Neural cell (in vitro differentiated cells): Measurements from ENCODE around the gene TRUB2. TPM values are rescaled to one million over a fixed set of nuclear protein-coding genes. Genes with fewer than 3 reads are reported as not detected.

Experiments used
- H2AFZ ChIP-seq: fragments of 200-600, 300-800 bp; sonication (generic), shearing (Covaris generic); 2 replicates; pipeline ENCODE4 v1.6.0; 2014; ENCODE audit warnings: low read depth, mild to moderate bottlenecking, antibody characterized with exemption, low read length, moderate library complexity
- H3F3A ChIP-seq: fragments of 200-600 bp; shearing (Covaris generic); 2 replicates; pipeline ENCODE4 v1.6.1; 2016; ENCODE audit warnings: mild to moderate bottlenecking, moderate library complexity, mixed read lengths, antibody characterized with exemption, low read length; ENCODE audit not compliant: insufficient read depth, poor library complexity, severe bottlenecking
- H3K27ac ChIP-seq: fragments of 200-600, 300-800 bp; sonication (generic), shearing (Covaris generic); 2 replicates; pipeline ENCODE4 v1.5.1; 2014; ENCODE audit warnings: mild to moderate bottlenecking, low read length, moderate library complexity
- H3K27me3 ChIP-seq: fragments of 300-800, 200-600 bp; sonication (generic), shearing (Covaris generic); 2 replicates; pipeline ENCODE4 v1.6.0; 2014; ENCODE audit warnings: mild to moderate bottlenecking, low read depth, low read length, moderate library complexity; ENCODE audit not compliant: insufficient read depth
- H3K36me3 ChIP-seq: fragments of 300-800, 200-600 bp; sonication (generic), shearing (Covaris generic); 2 replicates; pipeline ENCODE4 v1.5.1; 2014; ENCODE audit warnings: mild to moderate bottlenecking, antibody characterized with exemption, low read length, moderate library complexity; ENCODE audit not compliant: insufficient read depth
- H3K4me2 ChIP-seq: fragments of 300-800, 200-600 bp; sonication (generic), shearing (Covaris generic); 2 replicates; pipeline ENCODE4 v1.6.0; 2014; ENCODE audit warnings: mild to moderate bottlenecking, low read length
- H3K4me3 ChIP-seq: fragments of 300-800, 200-600 bp; sonication (generic), shearing (Covaris generic); 2 replicates; pipeline ENCODE4 v1.5.1; 2014; ENCODE audit warnings: mild to moderate bottlenecking, low read length, moderate library complexity
- H3K79me2 ChIP-seq: fragments of 200-600 bp; shearing (Covaris generic); replicated peaks from 2 replicates; pipeline ENCODE4 v1.6.0; 2014; ENCODE audit warnings: mild to moderate bottlenecking, low read length, moderate library complexity; ENCODE audit not compliant: insufficient read depth
- H3K9ac ChIP-seq: fragments of 300-800, 200-600 bp; sonication (generic), shearing (Covaris generic); 2 replicates; pipeline ENCODE4 v1.6.1; 2016; ENCODE audit warnings: mild to moderate bottlenecking, low read length, mixed read lengths
- H3K9me2 ChIP-seq: fragments of 200-600 bp; shearing (Covaris generic); 2 replicates; pipeline ENCODE4 v1.6.1; 2016; ENCODE audit warnings: mild to moderate bottlenecking, low read length, mixed read lengths; ENCODE audit not compliant: insufficient read depth
- H3K9me3 ChIP-seq: fragments of 200-600, 300-800 bp; sonication (generic), shearing (Covaris generic); 2 replicates; pipeline ENCODE4 v1.6.1; 2016; ENCODE audit warnings: mild to moderate bottlenecking, mixed run types, low read length, moderate library complexity, mixed read lengths
- H4K20me1 ChIP-seq: fragments of 200-600 bp; shearing (Covaris generic); 2 replicates; pipeline ENCODE4 v1.6.1; 2016; ENCODE audit warnings: mild to moderate bottlenecking, mixed run types; ENCODE audit not compliant: insufficient read depth
- CTCF ChIP-seq: fragments of 450-650 bp; IDR thresholded peaks from 2 replicates; pipeline ENCODE4 v1.5.1; 2014; ENCODE audit warnings: antibody characterized with exemption, mild to moderate bottlenecking, moderate library complexity; ENCODE audit not compliant: poor library complexity, severe bottlenecking
- EP300 ChIP-seq: fragments of 450-650 bp; conservative IDR thresholded peaks from 2 replicates; pipeline ENCODE4 v1.6.1; 2014; ENCODE audit warnings: antibody characterized with exemption, mild to moderate bottlenecking, moderate library complexity; ENCODE audit not compliant: poor library complexity, severe bottlenecking
- EZH2 ChIP-seq: fragments of 200-600, 300-800 bp; shearing (Covaris generic), sonication (generic); IDR thresholded peaks from 2 replicates; pipeline ENCODE4 v1.6.1; 2014; ENCODE audit warnings: antibody characterized with exemption, low read length, borderline replicate concordance, mild to moderate bottlenecking; ENCODE audit not compliant: insufficient read depth, poor library complexity, severe bottlenecking
- MXI1 ChIP-seq: fragments of 450-650 bp; conservative IDR thresholded peaks from 2 replicates; pipeline ENCODE4 v1.6.1; 2014; ENCODE audit warnings: antibody characterized with exemption, mild to moderate bottlenecking; ENCODE audit not compliant: poor library complexity, severe bottlenecking
- POLR2AphosphoS5 ChIP-seq: IDR thresholded peaks from 2 replicates; pipeline ENCODE4 v1.6.1; 2012
- RAD21 ChIP-seq: fragments of 450-650 bp; conservative IDR thresholded peaks from 2 replicates; pipeline ENCODE4 v1.6.1; 2014; ENCODE audit warnings: antibody characterized with exemption, mild to moderate bottlenecking, moderate library complexity
- REST ChIP-seq: IDR thresholded peaks from 2 replicates; pipeline ENCODE4 v1.6.1; 2012; ENCODE audit warnings: borderline replicate concordance
- SMC3 ChIP-seq: fragments of 450-650 bp; conservative IDR thresholded peaks from 2 replicates; pipeline ENCODE4 v1.6.1; 2014; ENCODE audit warnings: antibody characterized with exemption, mild to moderate bottlenecking, moderate library complexity; ENCODE audit not compliant: poor library complexity
- TAF1 ChIP-seq: IDR thresholded peaks from 2 replicates; pipeline ENCODE4 v1.6.1; 2012; ENCODE audit warnings: low read depth
- polyA plus RNA-seq: library from polyadenylated mRNA; depleted of rRNA; stranded (reverse); fragments of >200 nt; gene quantifications from 2 replicates; pipeline ENCODE4 v1.2.3, GENCODE V29; 2014

Gene TRUB2
- polyA plus RNA-seq, 1 donor from 2014 or later: 22.3 TPM

DNA sequence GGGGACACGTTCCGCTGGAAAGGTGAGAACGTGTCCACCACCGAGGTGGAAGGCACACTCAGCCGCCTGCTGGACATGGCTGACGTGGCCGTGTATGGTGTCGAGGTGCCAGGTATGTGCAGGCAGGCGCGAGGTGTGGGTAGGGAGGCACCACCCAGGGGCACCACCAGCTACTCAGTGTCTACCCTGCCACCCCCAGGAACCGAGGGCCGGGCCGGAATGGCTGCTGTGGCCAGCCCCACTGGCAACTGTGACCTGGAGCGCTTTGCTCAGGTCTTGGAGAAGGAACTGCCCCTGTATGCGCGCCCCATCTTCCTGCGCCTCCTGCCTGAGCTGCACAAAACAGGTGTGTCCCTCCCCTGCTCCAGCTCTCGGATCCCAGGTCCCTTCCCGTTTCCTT is 33.2 kb upstream of the TRUB2 start:
- Histone ChIP-seq H2AFZ (no peak overlapping the region), H3K79me2 (no peaks in the 10 kb centered on the region), H3K9me3 (no peaks in the 10 kb centered on the region), H4K20me1 (no peaks in the 10 kb centered on the region), H3K27me3 (no peaks in the 10 kb centered on the region), H3K4me3 (no peak overlapping the region), H3F3A (no peaks in the 10 kb centered on the region), H3K9me2 (no peaks in the 10 kb centered on the region), H3K4me2 (no peak overlapping the region), H3K9ac (no peak overlapping the region), H3K36me3 (peaks cover 10% of the 10 kb centered on the region), H3K27ac (no peak overlapping the region)
- TF ChIP-seq TAF1 (no peak), RAD21 (no peak), CTCF (no peak), MXI1 (no peak), POLR2AphosphoS5 (no peak), REST (no peak), EP300 (no peak), EZH2 (no peak), SMC3 (no peak)

DNA sequence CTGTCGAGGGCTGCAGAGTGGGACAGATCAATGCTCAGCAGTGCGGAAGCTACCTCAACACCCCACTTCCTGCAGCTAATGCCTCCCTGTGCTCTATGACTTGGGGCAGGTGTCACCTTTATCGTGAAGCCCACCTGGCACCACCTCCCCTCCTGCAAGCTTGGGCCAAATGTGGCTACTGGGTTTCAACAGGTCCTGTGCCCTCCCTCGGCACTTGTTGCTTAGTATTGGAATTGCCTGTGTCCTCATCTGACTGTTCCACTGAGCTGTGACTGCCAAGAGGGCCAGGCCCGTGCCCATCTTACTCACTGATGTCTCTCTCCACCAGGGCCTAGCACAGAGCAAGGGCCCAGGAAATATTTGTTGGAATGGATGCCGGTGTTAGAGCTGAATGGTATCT is 27.5 kb upstream of the TRUB2 start:
- Histone ChIP-seq H3F3A (no peaks in the 10 kb centered on the region), H3K36me3 (peaks cover 9% of the 10 kb centered on the region), H3K9me2 (no peaks in the 10 kb centered on the region)

More for the DNA sequence above, 27.5 kb upstream of the TRUB2 start:
- Histone ChIP-seq H3K9me3 (no peaks in the 10 kb centered on the region), H3K4me3 (no peak overlapping the region), H4K20me1 (no peaks in the 10 kb centered on the region), H3K79me2 (no peaks in the 10 kb centered on the region), H3K27me3 (no peaks in the 10 kb centered on the region), H3K27ac (no peak overlapping the region), H2AFZ (no peak overlapping the region), H3K4me2 (no peak overlapping the region), H3K9ac (no peak overlapping the region)
- TF ChIP-seq EP300 (no peak), REST (no peak), TAF1 (no peak), POLR2AphosphoS5 (no peak), RAD21 (no peak), EZH2 (no peak), CTCF (no peak), SMC3 (no peak), MXI1 (no peak)
